HG03520 (cell line): Measurements from ENCODE around the gene ZNF516.
A peak's percentile ranks its signal among the peaks of the same experiment; 100 is the strongest.

Experiments
- ATAC-seq: cut with Tn5 transposase; IDR thresholded peaks from one replicate; pipeline ENCODE4 v1.9.1; 2021; ENCODE audit warnings: mild to moderate bottlenecking, moderate library complexity; ENCODE audit not compliant: unreplicated experiment

ZNF516 gene

DNA sequence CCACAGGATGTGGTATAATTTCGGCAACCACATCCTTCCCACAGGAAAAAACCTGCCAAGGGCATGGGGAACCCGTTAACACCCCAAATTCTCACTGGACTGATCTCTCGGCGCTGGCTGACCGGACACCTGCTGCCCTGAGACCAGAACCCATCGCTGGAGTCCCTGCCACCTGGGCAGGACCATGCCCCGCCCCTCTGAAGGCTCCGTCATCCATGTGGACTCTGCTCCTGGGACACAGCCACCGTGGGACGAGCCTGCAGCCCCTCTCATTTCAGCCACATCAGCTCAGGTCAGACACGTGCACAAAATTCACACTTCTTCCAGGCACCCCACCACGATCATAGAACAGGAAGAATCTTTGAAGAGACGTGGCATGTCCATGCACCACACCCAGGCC, 108.2 kb downstream of the ZNF516 start:
- ATAC-seq, result no peak

DNA sequence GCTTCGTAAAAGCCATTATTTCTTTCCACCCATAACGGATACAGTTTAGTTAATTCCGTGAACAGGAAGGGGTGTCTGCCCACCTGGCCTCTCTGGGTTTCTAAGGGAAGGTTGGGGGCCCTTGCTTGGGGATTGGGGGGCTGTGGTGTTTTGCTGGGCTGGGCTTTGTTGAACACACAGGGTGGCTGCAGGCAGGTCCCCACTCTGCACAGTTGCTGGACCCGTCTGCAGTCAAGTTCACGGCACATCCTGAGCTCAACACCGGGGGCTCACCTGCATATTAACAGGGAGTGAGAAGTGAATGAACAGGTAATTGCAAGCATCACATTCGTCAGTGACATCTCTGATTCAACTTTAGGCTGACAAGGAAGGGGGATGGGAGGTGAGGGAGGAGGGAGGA, 109.0 kb downstream of the ZNF516 start:
- ATAC-seq, result no peak

DNA sequence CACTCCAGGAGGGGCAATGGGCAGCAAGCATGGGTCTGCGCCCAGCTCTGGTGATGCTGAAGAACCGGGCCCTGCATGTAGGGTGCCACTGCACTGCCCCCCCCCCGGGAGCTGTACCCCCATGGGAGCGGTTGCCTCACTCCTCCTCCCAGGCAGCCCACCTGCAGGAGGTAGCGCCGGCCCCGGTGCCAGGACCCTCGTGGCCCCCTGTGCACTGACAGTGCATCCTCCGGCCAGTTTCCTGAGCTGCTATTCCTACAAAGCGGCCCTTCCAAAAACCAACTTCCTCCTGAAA, 109.4 kb downstream of the ZNF516 start:
- ATAC-seq, result no peak

DNA sequence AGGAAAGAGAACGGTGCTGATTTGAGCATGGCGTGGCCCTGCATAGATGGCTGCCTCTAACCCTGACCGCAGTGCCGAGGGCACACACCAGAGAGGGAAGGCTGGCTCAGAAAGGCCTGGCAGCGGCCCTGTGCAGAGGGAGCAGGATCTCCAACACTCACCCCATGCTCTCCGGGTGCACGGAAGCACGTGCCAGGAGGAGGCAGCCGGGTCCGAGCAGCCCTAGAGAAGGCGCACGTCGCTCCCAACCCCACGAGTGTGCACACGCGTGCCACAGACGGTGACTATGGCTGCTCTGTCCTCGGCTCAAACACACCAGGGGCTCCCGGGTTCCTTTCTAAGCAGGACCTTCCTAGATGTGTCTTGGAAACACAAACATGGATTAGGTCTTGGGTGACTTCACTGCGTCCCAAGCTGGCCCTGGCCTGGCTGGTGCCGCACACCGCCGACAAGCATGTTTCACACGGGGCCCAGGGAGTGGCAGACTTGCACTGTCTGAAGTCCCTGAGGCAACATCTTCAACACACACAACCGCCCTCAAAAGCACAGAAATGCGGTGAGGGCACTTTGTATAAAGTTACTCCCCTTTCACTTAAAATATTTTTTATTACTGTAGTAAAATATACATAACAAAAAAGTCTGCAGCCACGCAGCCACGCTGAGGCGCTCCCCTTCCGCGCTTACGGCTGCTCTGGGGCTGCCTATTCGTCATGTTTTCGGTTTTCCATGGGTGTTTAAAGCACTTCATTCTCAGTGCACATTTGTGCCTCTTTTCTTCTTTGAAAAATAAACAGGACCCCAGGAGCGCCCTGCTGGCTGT, 110.0 kb downstream of the ZNF516 start:
- no peak for ATAC-seq

DNA sequence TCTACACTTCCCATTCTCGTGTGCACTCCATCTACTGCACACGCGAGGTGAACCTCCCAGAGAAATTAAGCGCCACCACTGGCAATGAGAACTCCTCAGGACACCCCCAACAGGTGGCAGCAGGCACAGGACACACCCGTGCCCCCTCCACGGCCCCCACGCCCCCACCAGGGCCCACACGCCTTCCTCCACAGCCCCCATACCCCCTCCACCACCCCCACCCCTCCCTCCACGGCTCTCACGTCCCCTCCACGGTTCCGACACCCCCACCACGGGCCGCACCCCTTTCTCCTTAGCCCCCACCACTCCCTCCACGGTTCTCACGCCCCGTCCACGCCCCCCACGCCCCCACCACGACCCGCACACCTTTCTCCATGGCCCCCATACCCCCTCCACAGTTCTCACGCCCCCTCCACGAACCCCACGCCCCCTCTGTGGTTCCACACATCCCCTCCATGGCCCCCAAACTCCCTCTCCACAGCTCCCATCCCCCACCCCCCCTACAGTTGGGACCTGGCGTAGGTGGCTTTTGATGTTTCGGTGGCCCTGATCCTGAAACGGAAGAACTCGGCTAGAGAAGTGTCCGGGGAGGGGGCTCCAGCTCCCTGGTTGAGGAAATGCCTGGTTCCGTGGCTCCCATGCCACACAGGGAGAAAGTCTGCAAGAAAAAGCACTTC, 110.8 kb downstream of the ZNF516 start:
- ATAC-seq, result no peak

DNA sequence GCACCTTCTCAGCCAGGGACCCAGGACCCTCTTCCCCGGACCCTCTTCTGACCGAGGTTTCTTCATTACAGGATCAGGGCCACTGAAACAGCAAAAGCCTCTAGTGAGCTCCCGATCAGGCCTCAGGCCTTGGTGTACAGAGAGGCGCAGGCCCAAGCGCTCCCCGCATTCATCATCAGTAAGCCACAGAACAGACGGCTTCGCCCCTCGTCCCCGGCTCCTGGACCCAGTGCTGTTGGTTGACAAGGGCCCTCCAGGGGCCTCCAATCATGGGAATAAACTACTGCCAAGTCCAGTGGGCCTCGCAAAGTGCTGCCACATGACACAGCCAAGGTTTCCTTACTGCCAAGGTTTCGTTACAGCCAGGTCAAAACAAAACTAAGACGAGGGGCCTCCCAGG, 111.4 kb downstream of the ZNF516 start:
- no peak for ATAC-seq

DNA sequence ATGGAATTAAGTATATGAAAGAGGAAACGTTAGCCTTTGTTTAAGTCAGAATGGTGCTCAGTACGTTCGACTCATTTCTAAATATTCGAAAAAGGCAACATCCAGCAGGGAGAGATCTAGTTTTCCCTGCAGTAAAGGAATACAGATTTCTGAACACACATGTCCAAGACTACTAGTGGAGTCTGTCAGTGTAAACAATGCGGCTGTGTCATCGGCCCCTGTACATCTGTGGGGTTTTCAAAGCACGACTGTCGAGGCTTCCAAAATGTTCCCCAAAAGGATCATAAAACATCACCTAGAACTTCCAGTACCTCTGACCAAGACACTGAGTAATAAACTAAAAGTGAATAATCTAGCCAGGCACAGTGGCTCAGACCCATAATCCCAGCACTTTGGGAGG, 112.8 kb downstream of the ZNF516 start:
- no peak for ATAC-seq

DNA sequence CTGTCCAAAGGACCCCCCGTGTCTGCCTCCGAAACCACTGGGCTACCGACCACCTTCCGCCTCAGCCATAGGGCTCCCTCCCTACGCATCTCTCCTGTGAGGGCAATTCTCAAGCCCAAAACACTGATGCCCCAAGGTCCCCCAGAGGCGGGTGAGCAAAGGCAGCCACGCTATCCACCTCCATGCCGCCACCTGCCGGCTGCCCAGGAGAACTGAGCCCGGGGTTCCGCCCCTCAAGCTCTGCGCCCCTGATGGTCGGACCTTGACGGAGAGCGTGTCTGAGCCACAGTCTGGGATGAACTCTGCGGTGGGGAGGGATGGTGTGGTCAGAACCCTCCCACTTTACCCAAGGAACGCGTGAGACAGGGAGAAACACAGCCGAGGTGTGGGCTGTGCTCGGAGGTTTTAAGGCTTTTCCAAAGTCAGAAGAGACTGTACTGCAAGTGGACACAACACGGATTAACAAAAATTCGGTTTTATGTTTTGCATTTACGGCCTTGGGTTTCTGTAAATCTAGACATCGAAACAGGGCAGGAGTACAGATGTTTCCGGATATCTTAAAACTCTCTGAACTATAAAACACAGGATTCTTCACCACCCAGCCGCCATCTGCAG, 114.1 kb downstream of the ZNF516 start:
- no peak for ATAC-seq

DNA sequence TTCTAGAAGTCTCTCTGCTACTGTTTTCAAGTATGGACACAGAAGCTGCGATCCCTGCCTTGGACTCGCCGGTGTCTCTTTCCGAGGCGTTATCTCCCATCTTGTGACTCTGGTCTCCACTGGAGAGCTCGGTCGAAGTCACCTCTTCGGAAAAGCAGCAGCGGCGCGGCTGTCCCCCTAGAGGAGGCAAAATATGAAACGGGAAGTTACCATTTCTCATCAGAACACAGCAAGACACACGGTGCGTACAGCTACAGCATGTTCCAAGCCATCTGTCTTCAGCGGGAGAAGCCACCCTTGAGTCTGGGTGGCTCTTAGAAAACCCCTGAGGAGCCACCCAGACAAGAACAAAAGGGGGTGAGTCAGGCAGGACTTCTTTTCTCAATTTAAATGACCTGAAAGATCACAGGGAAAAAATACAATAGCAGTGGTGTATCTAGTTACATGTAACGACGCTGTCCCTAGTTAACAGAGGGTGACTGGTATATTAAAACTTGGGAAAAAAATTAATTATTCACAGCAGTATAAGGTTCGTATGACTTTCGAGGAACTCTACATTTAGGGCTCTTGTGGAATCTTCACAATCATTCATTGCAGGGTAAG, 114.8 kb downstream of the ZNF516 start:
- no peak for ATAC-seq

DNA sequence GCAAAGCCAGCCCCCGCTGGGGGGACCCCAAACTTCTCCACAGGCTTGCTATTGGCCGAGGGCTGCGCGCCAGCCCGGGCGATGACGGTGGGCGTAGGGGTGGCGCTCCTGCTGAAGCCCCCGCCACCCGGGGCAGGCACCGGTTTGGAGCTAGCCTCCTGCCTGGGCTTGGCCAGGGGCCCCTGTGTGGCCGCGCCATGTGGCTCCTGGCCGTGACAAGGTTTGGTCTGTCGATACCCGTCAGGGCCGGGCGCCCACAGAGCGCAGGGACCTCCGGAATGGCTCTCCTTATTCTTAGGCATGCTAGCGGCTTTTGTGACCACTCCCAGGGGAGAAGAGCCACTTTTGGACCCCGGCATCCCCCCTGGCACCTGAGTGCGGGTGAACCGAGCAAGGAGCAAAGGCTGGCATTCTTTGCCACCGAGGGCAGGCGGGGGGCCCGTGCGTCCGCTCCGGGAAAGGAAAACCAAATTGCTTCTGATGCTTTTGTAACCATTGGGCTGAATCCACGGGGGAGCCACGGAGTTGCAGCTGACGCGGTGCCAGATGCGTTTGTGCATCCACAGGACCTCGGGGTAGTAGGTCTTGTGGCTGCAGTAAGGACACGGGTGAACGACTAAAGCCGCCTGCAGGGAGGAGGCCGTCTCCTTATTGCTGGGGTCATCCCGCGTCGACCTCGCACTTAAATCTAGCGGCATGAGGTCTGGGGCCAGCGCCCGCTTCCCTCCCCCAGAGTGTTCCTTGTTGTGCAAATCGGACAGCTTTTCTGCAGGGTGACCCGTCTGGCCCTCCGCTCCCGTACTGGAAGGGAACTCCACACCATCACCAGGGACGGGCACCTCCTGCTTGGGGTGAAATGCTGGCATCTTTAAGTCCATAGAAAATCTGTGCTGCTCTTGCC, 115.6 kb downstream of the ZNF516 start:
- no peak for ATAC-seq

DNA sequence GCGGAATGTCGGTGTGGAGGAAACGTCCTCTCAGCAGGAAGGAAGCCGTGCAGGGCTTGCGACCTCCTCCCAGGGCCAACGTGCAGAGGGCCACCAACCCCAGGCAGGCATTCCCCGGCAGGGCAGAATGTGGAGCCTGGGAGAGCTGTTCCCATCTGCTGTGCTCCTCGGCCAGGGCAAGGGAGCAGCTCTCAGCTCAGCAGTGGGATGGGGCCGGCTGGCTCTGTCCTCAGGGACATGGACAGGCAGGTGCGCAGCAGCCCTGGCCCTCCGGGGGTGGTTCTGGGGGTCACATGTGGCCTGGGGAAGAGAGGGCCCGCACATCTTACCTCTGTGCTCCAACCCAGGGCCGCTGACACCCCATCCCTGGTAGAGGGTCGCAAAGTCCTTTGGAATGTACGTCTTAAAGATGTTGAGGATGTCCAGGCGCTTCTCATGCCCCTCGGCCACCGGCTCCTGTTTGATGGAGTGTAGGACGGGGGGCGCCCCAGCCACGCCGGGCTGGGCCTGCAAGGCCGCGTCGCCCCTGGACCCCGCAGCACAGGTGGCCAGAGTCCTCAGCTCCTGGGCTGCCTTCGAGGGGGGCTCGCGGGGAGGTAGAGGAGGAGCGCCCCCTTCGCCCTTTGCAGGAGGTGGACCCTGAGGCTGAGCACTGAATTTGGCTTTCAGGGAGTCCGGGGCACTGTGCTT, 116.4 kb downstream of the ZNF516 start:
- no peak for ATAC-seq

DNA sequence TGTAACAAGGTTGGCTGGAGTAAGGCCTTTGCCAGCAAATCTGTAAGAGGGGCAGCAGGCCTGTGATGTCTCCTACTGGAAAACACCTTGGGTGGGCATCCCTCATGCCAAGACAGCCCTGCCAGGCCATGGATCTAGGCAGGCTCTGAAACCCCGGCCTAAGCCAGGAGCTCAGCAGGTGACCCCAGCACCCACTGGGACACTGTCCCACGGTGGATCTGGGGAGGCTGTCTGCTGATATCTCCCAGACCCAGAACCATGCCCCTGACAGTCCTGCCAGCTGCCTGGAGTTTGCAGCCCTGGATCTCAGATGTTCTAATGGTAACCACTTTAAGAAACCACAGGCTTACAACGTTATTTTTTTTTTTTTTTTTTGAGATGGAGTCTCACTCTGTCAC, 117.7 kb downstream of the ZNF516 start:
- ATAC-seq, result no peak

DNA sequence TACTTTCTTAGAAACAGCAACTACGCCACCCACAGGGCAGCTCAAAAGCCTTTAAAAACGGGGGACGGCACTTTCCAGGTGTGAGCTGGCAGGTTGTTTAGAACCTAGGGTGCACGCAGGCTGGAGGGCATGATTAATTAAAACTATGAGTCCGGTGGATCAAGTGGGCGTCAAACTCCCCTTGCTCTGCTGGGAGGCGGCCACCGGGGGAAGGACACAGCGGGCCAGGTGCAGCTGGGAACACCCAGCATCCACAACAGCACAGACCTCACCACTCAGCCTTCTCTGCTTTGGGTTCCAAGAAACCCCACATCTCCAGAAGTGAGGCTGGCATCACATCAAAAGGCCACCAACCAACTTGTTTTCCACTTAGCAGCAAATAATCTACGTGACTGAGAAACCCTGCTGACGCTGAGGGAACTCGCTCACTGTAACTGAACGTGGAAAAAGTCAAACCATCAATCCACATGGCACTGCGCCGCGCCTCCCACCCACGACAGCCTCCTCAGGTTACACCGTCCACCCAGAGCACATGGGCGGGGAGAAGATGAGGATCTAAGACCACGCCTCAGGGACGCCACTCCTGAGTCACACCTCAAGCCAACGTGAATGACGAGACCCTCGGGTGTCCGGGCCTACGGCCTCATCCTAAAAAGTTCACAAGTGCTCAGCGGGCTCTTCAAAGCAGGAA, 118.2 kb downstream of the ZNF516 start:
- ATAC-seq, result no peak

DNA sequence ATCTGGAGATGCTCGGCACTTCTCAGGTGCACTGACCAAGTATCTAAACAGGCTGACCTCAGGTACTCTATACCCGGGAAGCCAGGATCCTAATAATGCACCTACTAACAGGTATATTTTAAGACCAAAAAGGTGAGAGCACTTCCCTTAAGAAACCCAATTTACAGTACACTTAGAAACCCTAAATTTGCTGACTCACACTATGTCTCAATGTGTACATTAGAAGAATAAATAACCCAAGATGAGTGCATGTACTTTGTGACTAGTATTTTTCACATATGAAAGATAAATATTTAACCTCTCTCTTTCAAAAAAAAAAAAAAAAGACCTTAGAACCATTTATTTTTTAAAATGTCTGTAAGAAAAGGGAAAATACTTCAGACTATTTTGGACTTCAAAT, 118.8 kb downstream of the ZNF516 start:
- ATAC-seq, result no peak

DNA sequence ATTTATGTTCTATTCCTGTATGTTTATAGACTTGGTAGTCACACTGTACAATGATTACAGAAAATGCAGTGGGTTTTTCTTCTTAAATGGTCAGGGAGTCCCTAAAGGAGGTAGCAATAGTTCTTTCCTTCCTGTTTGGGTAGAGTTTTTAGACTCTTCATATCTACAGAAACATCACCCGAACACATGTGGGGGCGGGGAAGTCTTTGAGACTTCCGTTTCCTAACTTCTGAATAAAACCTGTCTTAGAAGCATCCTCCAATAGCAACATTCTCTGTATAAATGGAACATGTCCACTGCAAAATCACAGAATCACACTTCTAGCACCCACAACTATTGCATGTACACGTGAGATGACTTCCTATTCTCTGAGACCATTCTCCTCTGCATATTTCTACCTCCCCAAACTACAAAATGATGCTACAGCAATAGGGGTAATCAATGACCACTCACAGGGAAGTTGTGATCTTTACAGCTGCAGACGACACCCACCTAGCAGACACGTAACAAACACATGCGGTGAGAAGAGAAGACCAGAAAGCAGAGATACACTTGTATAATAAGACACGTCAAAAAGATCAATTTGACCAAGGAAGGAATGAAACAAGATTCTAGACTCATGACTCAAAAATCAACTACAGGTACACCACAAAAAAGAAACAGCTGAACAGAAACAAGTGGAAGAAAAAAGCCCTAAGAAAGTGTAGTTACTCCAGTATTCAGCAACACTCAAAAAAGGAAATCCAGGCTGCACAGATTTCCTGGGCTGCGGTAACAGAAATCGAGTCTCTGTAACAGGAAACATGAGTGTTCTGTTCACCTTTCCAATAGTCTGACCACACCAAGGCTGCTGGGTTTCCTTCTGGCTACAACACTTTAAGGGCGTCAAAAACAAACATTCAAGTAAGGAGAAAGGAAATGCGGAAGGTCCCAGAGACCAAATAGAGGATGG, 120.4 kb downstream of the ZNF516 start:
- ATAC-seq, result peak; percentile 83

DNA sequence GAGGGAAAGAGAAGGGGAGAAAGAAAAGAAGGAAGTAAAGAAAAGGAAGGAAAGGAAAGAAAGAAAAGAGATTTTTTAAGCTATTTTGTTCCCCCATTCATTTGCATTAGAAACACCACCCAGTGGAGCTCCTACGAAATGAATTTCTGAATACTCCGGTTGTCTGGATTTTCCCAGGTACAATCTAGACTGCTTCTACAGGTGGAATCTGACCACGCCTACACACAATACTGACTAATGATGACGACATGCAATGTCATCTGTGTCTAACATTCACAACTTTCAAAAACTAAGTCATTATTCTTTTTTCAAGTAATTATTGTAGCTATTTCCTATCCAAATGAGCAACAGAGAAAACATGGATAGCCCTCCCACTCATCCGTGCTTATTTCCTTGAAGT, 121.7 kb downstream of the ZNF516 start:
- no peak for ATAC-seq

DNA sequence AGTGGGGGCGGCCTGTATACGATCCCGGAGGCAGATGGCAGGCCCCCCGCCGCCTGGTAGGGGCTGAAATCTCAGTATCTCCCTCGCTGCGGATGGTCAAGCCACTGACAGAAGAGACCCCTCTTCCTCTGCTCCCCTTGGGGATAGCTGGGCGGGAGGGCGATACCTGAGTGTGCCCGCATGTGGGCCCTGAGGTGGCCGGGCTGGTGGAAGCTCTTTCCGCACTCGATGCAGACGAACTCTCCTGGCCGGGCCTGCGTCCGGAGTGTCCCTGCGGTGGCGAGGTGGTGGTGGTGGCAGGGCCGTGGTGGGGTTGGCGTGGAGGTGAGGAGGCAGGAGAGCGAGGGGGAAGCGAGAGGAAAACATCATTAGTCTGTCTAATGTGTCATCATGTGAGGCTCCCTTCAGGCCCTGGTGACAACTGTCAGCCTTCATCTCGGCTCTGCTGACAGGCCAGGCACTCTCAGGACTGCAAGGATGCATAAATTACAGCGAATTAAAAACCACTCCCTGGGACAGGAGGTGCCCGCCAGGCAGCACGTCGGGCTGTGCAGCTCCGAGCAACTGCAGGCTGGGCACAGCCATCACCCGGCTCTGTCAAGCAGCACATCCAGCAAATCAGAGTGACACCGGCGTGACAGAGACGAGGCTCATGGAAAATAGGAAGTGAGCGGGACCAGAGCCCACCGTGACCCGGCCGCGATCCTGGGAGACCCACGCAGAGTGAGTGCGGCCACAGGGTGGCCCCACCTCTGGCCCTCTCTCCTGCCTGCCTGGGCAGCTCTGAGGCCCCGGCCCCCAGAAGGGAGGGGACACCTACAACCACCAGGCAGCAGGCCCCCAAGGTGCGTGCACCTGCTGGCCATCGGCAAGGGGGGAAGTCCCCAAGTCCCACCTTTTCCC, 123.5 kb downstream of the ZNF516 start:
- no peak for ATAC-seq

DNA sequence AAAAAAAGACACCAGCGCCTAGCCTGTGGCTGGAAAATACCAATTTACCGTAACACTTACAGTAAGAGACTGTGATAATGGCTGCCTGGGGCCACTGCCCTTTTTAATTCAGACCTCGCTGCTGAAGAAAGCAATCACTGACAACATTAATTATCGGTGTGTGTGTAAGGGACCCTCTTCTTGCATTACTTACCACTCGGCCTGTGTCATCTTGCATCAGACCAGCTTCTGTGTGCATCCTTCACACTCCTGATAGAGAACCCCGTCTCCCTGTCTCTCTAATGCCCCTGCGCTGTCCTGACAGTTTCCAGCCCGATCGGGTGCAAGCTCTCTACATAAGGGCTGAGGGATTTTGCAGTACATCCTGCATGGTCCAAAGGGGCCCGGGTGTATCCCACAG, 124.4 kb downstream of the ZNF516 start:
- no peak for ATAC-seq
